Epithelial cell of proximal tubule (primary cell): Measurements from ENCODE around the gene RHEBL1. TPM values are rescaled to one million over a fixed set of nuclear protein-coding genes. Genes with fewer than 3 reads are reported as not detected.

Source experiments
- DNase-seq: peaks from one replicate; pipeline ENCODE4 v3.0.0-alpha.2; 2011; ENCODE audit warnings: low read depth
- H3K4me3 ChIP-seq: 2 replicates; pipeline ENCODE4 v1.5.1; 2011; ENCODE audit warnings: low read depth, mild to moderate bottlenecking, low read length
- CTCF ChIP-seq: conservative IDR thresholded peaks from 2 replicates; pipeline ENCODE4 v1.5.1; 2012; ENCODE audit warnings: low read depth, mild to moderate bottlenecking, low read length
- total RNA-seq: library from RNA; depleted of rRNA; stranded (reverse); fragments of >200 nt; gene quantifications from 2 replicates; pipeline ENCODE4 v1.2.3, GENCODE V29; 2015

RHEBL1 gene
- total RNA-seq, 1 donor from 2014 or later: 1.6 TPM

DNA sequence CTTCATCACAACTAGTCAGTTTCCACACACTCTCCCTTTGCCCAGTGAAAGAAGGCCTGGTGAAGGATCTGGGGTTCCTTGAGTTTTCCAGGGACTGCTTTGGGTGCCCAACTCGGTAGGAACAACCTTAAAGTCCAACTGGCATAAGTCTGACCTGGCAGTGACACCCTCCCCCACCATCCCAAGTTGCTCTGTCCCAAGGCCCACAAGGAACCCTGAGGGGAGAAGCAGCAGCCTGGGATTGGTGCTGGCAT is 10.8 kb downstream of the RHEBL1 start:
- peak overlapping the region; percentile 90 for H3K4me3 ChIP-seq
- TF ChIP-seq CTCF: no peak
- DNase-seq: no peak

DNA sequence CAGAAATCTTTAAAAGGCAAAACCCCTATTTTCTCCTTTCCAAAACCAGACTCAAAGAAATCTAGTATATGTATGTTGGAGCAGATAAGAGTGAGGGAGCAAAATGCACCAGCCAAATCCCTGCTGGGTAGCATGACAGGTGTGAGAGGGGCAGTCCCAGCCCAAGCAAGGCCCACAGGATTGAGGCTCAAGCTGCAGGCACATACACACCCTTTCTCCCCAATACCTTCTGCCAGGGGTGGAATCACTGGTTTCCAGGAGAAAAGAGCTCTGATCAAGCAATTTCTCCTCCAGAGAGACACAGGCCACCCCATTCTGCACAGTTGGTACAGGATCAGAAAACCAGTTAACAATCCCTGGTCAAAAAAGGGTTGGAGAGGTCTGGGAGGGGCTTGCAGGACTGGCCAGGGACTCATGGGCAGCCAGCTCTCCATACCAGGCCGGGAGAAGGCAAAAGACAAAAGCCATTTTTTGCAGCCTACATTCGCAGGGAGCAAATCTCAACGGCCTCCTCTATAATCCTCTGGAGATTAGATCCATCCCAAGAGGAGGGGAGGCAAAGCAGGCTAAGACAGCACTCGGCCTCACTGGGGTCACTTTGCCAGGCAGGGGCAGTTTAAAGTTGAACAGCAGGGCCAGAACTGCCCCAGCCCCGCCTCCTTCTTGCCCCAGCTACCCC is 11.3 kb downstream of the RHEBL1 start:
- H3K4me3 ChIP-seq: peak overlapping the region; percentile 90
- no peak for DNase-seq
- no peak for TF ChIP-seq CTCF

GRCh38 chr12:49057888-49058287 is 11.9 kb downstream of the RHEBL1 start:
- peak overlapping the region; percentile 90 for H3K4me3 ChIP-seq
- DNase-seq: no peak
- TF ChIP-seq CTCF: no peak

DNA sequence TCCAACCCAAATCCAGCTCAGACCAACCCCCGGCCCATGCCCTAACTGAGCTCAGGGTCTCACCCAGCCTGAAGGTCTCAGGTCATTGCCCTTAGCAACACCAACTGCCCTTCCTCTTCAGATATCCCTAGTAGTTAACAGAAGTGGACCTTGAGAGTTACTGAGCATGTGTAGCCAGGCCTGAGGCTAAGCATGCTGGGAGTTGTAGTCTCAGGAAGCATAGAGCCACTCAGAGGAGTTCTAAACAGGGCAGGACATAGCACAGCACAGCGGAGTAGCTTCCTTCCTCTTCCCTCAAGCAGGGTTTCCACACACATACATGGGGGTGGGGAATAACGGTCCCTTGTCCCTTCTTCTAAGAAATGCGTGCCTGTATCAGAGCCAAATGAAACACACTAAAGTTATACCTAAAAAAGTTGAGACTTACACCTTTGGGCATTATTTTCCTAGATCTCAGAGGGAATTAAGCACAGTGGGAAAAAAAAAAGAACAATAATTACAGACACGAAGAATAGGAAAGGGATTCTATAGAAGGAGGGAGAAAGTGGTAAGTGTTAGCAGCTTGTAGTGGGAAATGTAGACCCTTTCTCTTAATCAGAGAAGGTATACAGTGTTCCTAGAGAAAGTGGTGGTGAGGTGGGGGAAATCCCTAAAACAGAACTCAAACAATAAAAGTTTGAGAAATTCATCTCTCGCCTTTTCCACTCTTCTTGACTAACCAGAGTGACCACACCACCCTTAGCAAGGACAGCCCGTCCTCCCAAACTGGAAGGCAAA is 13.6 kb downstream of the RHEBL1 start:
- no peak for TF ChIP-seq CTCF
- DNase-seq: no peak
- H3K4me3 ChIP-seq: peak overlapping the region; percentile 90

- TF ChIP-seq CTCF: no peak
- no peak overlapping the region for H3K4me3 ChIP-seq
- no peak for DNase-seq
These were observed 14.7 kb downstream of the RHEBL1 start for GRCh38 chr12:49055092-49055491.

DNA sequence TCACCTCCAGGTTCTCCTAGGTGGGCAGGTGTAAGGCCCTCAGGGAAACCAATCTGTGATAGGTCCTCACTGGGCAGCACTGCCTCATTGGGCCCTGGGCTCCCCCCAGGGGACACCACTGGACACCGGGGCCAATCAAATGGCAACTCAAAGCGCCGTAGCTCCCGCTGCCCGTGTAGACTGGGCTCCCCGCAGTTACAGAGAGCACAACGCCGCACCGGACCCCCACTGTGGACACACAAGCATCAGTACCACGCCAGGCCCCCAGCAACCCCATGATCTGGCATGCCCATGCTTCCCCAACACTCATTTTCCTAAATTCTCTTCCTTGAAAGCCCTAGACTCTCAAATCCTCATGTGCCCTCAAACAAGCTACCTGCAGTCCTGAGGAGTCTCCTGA is 15.3 kb downstream of the RHEBL1 start:
- DNase-seq: no peak
- no peak for TF ChIP-seq CTCF

DNA sequence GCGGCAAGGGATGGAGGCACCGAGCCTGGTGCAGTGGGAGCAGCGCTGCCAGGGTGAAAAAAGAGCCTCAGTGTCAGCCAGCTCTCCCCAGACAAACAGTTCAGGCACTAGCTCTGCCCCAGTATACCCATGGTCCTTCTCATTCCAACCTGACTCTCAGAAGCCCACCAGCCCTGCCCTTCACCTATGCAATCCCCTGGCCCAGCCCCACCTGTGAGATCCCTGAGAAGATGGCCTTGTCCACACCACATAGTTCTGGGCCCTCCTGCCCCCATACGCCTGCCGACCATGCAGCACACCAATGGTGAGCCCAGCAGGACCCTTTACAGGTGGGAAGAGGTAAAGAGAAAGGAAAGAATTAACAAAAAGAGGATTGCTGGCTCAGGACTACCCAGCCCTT is 15.7 kb downstream of the RHEBL1 start:
- TF ChIP-seq CTCF: no peak
- H3K4me3 ChIP-seq: no peak overlapping the region
- no peak for DNase-seq

More for the DNA sequence above, 15.3 kb downstream of the RHEBL1 start:
- no peak overlapping the region for H3K4me3 ChIP-seq
